Measurements from ENCODE around the gene ARRDC2. TPM values are rescaled to one million over a fixed set of nuclear protein-coding genes. Genes with fewer than 3 reads are reported as not detected.

The ARRDC2 gene
- total and polyA plus RNA-seq, 2 of the 13 experiments (the other 11 are each of a cell fraction or from before 2014, with no cell fraction given), result 2.1 to 3.4 TPM

GRCh38 chr19:18057557-18057956, 49.6 kb downstream of the ARRDC2 start (continued):
- TF ChIP-seq ZFP91 (CRISPR knock-in tag; IDR thresholded peaks at IDR 0.05; ENCODE audit: borderline replicate concordance), result no peak
- no peak for TF ChIP-seq TP53 (CRISPR knock-in tag; conservative IDR thresholded peaks at IDR 0.05)
- TF ChIP-seq NONO (IDR thresholded peaks at IDR 0.05), result no peak
- no peak for TF ChIP-seq NONO (CRISPR knock-in tag; conservative IDR thresholded peaks at IDR 0.05)
- no peak; the same call in 1 of the 2 replicates for TF ChIP-seq ARID4A (CRISPR knock-in tag; IDR thresholded peaks at IDR 0.05; ENCODE audit: borderline replicate concordance)
- TF ChIP-seq MYPOP (CRISPR knock-in tag; IDR thresholded peaks at IDR 0.05), result no peak
- TF ChIP-seq GATAD1 (CRISPR knock-in tag; IDR thresholded peaks at IDR 0.05), result no peak
- TF ChIP-seq ZKSCAN1 (IDR thresholded peaks at IDR 0.05; ENCODE audit: low read length), result no peak
- TF ChIP-seq ZNF263 (CRISPR knock-in tag; IDR thresholded peaks at IDR 0.05), result peak; percentile 76; the same call in 1 of the 2 replicates
- no peak for TF ChIP-seq ZNF431 (CRISPR knock-in tag; IDR thresholded peaks at IDR 0.05; ENCODE audit: borderline replicate concordance, low read depth)
- no peak for TF ChIP-seq ZHX1 (CRISPR knock-in tag; IDR thresholded peaks at IDR 0.05; ENCODE audit: low read depth)
- no peak for TF ChIP-seq KLF9 (CRISPR knock-in tag; IDR thresholded peaks at IDR 0.05; ENCODE audit: low read depth)
- no peak for TF ChIP-seq PITX1 (CRISPR knock-in tag; IDR thresholded peaks at IDR 0.05)
- no peak for TF ChIP-seq SKI (IDR thresholded peaks at IDR 0.05; ENCODE audit: partially characterized antibody)
- no peak for TF ChIP-seq ZFP36L2 (CRISPR knock-in tag; IDR thresholded peaks at IDR 0.05)
- no peak for TF ChIP-seq ZNF33B (CRISPR knock-in tag; IDR thresholded peaks at IDR 0.05)
- TF ChIP-seq ZMYM4 (CRISPR knock-in tag; IDR thresholded peaks at IDR 0.05), result no peak
